ENCODE results near the gene OR52N4.

DNA sequence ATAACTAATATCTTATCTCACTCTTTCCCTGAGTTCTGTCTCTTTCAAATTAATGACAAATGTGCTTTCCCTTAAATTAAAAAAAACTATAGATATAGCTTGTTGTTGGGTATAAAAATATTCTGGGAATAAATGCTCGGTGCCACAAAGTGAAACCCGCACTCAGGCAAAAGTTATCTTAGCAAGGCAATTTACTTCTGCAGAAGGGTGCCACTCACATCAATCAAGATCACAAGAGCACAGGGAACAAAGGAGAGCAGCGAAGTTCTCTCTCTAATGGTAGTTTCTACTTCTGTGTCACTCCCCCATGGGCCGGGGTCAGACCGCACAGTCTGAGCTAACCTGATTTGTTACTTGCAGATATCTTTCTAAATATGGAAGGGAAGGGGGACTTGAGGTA is 49.9 kb downstream of the OR52N4 start:
- TF ChIP-seq, protein P1, sequence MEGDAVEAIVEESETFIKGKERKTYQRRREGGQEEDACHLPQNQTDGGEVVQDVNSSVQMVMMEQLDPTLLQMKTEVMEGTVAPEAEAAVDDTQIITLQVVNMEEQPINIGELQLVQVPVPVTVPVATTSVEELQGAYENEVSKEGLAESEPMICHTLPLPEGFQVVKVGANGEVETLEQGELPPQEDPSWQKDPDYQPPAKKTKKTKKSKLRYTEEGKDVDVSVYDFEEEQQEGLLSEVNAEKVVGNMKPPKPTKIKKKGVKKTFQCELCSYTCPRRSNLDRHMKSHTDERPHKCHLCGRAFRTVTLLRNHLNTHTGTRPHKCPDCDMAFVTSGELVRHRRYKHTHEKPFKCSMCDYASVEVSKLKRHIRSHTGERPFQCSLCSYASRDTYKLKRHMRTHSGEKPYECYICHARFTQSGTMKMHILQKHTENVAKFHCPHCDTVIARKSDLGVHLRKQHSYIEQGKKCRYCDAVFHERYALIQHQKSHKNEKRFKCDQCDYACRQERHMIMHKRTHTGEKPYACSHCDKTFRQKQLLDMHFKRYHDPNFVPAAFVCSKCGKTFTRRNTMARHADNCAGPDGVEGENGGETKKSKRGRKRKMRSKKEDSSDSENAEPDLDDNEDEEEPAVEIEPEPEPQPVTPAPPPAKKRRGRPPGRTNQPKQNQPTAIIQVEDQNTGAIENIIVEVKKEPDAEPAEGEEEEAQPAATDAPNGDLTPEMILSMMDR (IDR thresholded peaks at IDR 0.05): no peak
- TF ChIP-seq POLR2A (IDR thresholded peaks at IDR 0.05): no peak
